HepG2 (cell line): ENCODE measurements around the gene GPC3. TPM values are rescaled to one million over a fixed set of nuclear protein-coding genes. Genes with fewer than 3 reads are reported as not detected.

Source experiments
- ARID5B ChIP-seq: IDR thresholded peaks from 2 replicates; pipeline ENCODE4 v1.4.0; 2020; ENCODE audit warnings: mild to moderate bottlenecking, missing genetic modification reagents
- ARNTL ChIP-seq: sonication (generic); formaldehyde crosslinking; IDR thresholded peaks from 2 replicates; pipeline ENCODE4 v1.4.0; 2020; ENCODE audit warnings: mild to moderate bottlenecking, missing genetic modification reagents
- CEBPG ChIP-seq: IDR thresholded peaks from 2 replicates; pipeline ENCODE4 v1.6.1; 2016
- CENPX ChIP-seq: sonication (generic); formaldehyde crosslinking; IDR thresholded peaks from 2 replicates; pipeline ENCODE4 v1.9.0; 2021; ENCODE audit warnings: mild to moderate bottlenecking, missing genetic modification reagents, moderate library complexity
- CREB1 ChIP-seq, 2 experiments: fragments of 450-650 bp in 1 of 2; IDR thresholded peaks; 2 replicates each; pipeline ENCODE4 v1.6.1; 2016 to 2017; ENCODE audit warnings: control low read depth in 1 of 2, mild to moderate bottlenecking in 1 of 2, missing compliant biosample characterization in 1 of 2, missing genetic modification characterization in 1 of 2
- FOXA1 ChIP-seq, 2 experiments: fragments of 450-650 bp in 1 of 2; sonication (generic) in 1 of 2; formaldehyde crosslinking in 1 of 2; IDR thresholded peaks; 2 replicates each; pipeline versions ENCODE4 v1.4.0 to v1.6.1; 2016 to 2020; ENCODE audit warnings: missing genetic modification reagents in 1 of 2
- FOXA3 ChIP-seq: IDR thresholded peaks from 2 replicates; pipeline ENCODE4 v1.6.1; 2016; ENCODE audit warnings: missing genetic modification reagents, missing compliant biosample characterization
- FOXP1 ChIP-seq, 2 experiments: fragments of 450-650 bp in 1 of 2; IDR thresholded peaks; 2 replicates each; pipeline ENCODE4 v1.6.1; 2017 to 2018; ENCODE audit warnings: antibody characterized with exemption in 1 of 2
- GATA4 ChIP-seq: sonication (generic); IDR thresholded peaks from 2 replicates; pipeline ENCODE4 v1.6.1; 2016; ENCODE audit warnings: antibody characterized with exemption, low read depth, borderline replicate concordance
- HDAC1 ChIP-seq: sonication (generic); formaldehyde crosslinking; IDR thresholded peaks from 2 replicates; pipeline ENCODE4 v1.5.1; 2020; ENCODE audit warnings: mild to moderate bottlenecking, missing genetic modification reagents
- HNF4A ChIP-seq: sonication (generic); formaldehyde crosslinking; IDR thresholded peaks from 2 replicates; pipeline ENCODE4 v1.4.0; 2020; ENCODE audit warnings: missing genetic modification reagents
- ISX ChIP-seq: sonication (generic); formaldehyde crosslinking; conservative IDR thresholded peaks from 2 replicates; pipeline ENCODE4 v1.5.0; 2020; ENCODE audit warnings: missing genetic modification reagents
- MAX ChIP-seq: IDR thresholded peaks from 2 replicates; pipeline ENCODE4 v1.6.1; 2012; ENCODE audit warnings: inconsistent platforms
- MED1 ChIP-seq: sonication (generic); formaldehyde crosslinking; IDR thresholded peaks from 2 replicates; pipeline ENCODE4 v1.4.0; 2020; ENCODE audit warnings: missing genetic modification reagents
- MED13 ChIP-seq: sonication (generic); formaldehyde crosslinking; IDR thresholded peaks from 2 replicates; pipeline ENCODE4 v1.5.0; 2020; ENCODE audit warnings: missing genetic modification reagents
- MLX ChIP-seq: IDR thresholded peaks from 2 replicates; pipeline ENCODE4 v1.6.1; 2016
- POLR2AphosphoS5 ChIP-seq: IDR thresholded peaks from 2 replicates; pipeline ENCODE4 v1.6.1; 2012; ENCODE audit warnings: low read depth, low read length
- RFX1 ChIP-seq: fragments of 450-650 bp; IDR thresholded peaks from 2 replicates; pipeline ENCODE4 v1.6.1; 2017
- RXRB ChIP-seq: IDR thresholded peaks from 2 replicates; pipeline ENCODE4 v1.6.1; 2016; ENCODE audit warnings: borderline replicate concordance, missing genetic modification reagents, missing compliant biosample characterization
- SIX1 ChIP-seq: sonication (generic); formaldehyde crosslinking; IDR thresholded peaks from 2 replicates; pipeline ENCODE4 v1.4.0; 2020; ENCODE audit warnings: missing genetic modification reagents, borderline replicate concordance
- SOX5 ChIP-seq: IDR thresholded peaks from 2 replicates; pipeline ENCODE4 v1.6.1; 2016; ENCODE audit warnings: borderline replicate concordance
- TBX2 ChIP-seq: sonication (generic); formaldehyde crosslinking; IDR thresholded peaks from 2 replicates; pipeline ENCODE4 v1.5.0; 2020; ENCODE audit warnings: missing genetic modification reagents, mild to moderate bottlenecking, borderline replicate concordance
- U2AF1 ChIP-seq: fragments of 200-400 bp; formaldehyde crosslinking; optimal IDR thresholded peaks from 2 replicates; pipeline ENCODE3; 2017; ENCODE audit warnings: mild to moderate bottlenecking, low read depth, low read length
- ZKSCAN8 ChIP-seq: IDR thresholded peaks from 2 replicates; pipeline ENCODE4 v1.6.1; 2016; ENCODE audit warnings: borderline replicate concordance, missing genetic modification reagents, missing compliant biosample characterization
- ZNF180 ChIP-seq: sonication (generic); formaldehyde crosslinking; IDR thresholded peaks from 2 replicates; pipeline ENCODE4 v1.4.0; 2020; ENCODE audit warnings: low read depth, missing genetic modification reagents, borderline replicate concordance
- ZNF224 ChIP-seq: sonication (generic); formaldehyde crosslinking; IDR thresholded peaks from 2 replicates; pipeline ENCODE4 v1.5.0; 2020; ENCODE audit warnings: mild to moderate bottlenecking, missing genetic modification reagents
- ZNF674 ChIP-seq: sonication (generic); formaldehyde crosslinking; IDR thresholded peaks from 2 replicates; pipeline ENCODE4 v1.5.0; 2020; ENCODE audit warnings: low read depth, mild to moderate bottlenecking, missing genetic modification reagents
- ZNF768 ChIP-seq: sonication (generic); formaldehyde crosslinking; IDR thresholded peaks from 2 replicates; pipeline ENCODE4 v1.4.0; 2020; ENCODE audit warnings: missing genetic modification reagents
- ZNF781 ChIP-seq: sonication (generic); formaldehyde crosslinking; IDR thresholded peaks from 2 replicates; pipeline ENCODE4 v1.5.1; 2020; ENCODE audit warnings: borderline replicate concordance, mild to moderate bottlenecking, missing genetic modification reagents; ENCODE audit errors: not compliant biosample characterization
- ZNF792 ChIP-seq: IDR thresholded peaks from 2 replicates; pipeline ENCODE4 v1.6.1; 2016
- polyA plus RNA-seq, 8 experiments: library from polyadenylated mRNA; depleted of rRNA in 3 of 8; stranded (reverse) in 7 of 8; unstranded in 1 of 8; fragments of >200 nt; fragmentation: Illumina TruSeq in 4 of 8; extraction: Trizol in 4 of 8; gene quantifications; 2 replicates each; pipeline versions ENCODE4 v1.2.1 to v1.2.3, GENCODE V29; 2011 to 2016; ENCODE audit warnings: low read depth in 4 of 8, missing spikeins in 1 of 8, mixed read lengths in 1 of 8; ENCODE audit not compliant: insufficient read depth in 1 of 8
- total RNA-seq, 5 experiments: library from RNA; depleted of rRNA; stranded (reverse); fragments of >200 nt; fragmentation: Illumina TruSeq; extraction: Trizol; gene quantifications; 2 replicates each; pipeline ENCODE4 v1.2.3, GENCODE V29; 2016; ENCODE audit warnings: low read depth in 1 of 5

The GPC3 gene
- total and polyA plus RNA-seq, 2 of the 13 experiments (the other 11 are each of a cell fraction or from before 2014, with no cell fraction given) = 1,799 to 3,263 TPM

GRCh38 chrX:133987188-133987587 lies 1.8 kb upstream of the GPC3 start (continued):
- TF ChIP-seq MED13 (CRISPR knock-in tag) (peak; percentile 86; the same call in 1 of the 2 replicates), ZNF180 (CRISPR knock-in tag) (no peak), RXRB (CRISPR knock-in tag) (peak; percentile 58; the same call in 1 of the 2 replicates), CREB1 (IDR thresholded peaks at IDR 0.05) (no peak), CREB1 (CRISPR knock-in tag; IDR thresholded peaks at IDR 0.05) (no peak), FOXP1 (IDR thresholded peaks at IDR 0.05) (no peak), FOXP1 (CRISPR knock-in tag; IDR thresholded peaks at IDR 0.05) (peak; percentile 55; the same call in 1 of the 2 replicates), TBX2 (CRISPR knock-in tag) (peak; percentile 43; the same call in 1 of the 2 replicates), MLX (CRISPR knock-in tag) (0 out of 2 replicates have a peak, but pooled peaks have one; percentile 19), HDAC1 (CRISPR knock-in tag) (peak; percentile 12; the same call in 1 of the 2 replicates), U2AF1 (no peak), ZKSCAN8 (CRISPR knock-in tag) (0 out of 2 replicates have a peak, but pooled peaks have one; percentile 24), MED1 (peak; percentile 95), HNF4A (peak; percentile 75), ZNF674 (CRISPR knock-in tag) (no peak), POLR2AphosphoS5 (peak; percentile 53; the same call in 1 of the 2 replicates), ZNF224 (CRISPR knock-in tag) (no peak), SOX5 (CRISPR knock-in tag) (peak; percentile 85), ZNF768 (CRISPR knock-in tag) (no peak), ARNTL (peak; percentile 43; the same call in 1 of the 2 replicates), SIX1 (CRISPR knock-in tag) (peak; percentile 46; the same call in 1 of the 2 replicates), ARID5B (CRISPR knock-in tag) (peak; percentile 66; the same call in 1 of the 2 replicates), GATA4 (peak; percentile 76; the same call in 1 of the 2 replicates), ZNF781 (CRISPR knock-in tag) (no peak), RFX1 (no peak), FOXA1 (IDR thresholded peaks at IDR 0.05) (no peak), FOXA1 (CRISPR knock-in tag; IDR thresholded peaks at IDR 0.05) (no peak), ZNF792 (CRISPR knock-in tag) (no peak), MAX (peak; percentile 41; the same call in 1 of the 2 replicates), CEBPG (CRISPR knock-in tag) (peak; percentile 46; the same call in 1 of the 2 replicates), ISX (CRISPR knock-in tag) (no peak), FOXA3 (CRISPR knock-in tag) (peak; percentile 47; the same call in 1 of the 2 replicates), CENPX (CRISPR knock-in tag) (no peak)
